DOHH2 (cell line): ENCODE results near the gene FUS.

ENCODE experiments used
- CTCF ChIP-seq: fragments of 200-600 bp; sonication (generic); IDR thresholded peaks from one replicate; pipeline ENCODE4 v1.5.1; 2014; ENCODE audit warnings: antibody characterized with exemption, mild to moderate bottlenecking, low read depth, low read length; ENCODE audit not compliant: poor library complexity, severe bottlenecking
- EZH2phosphoT487 ChIP-seq: fragments of 200-600 bp; sonication (generic); IDR thresholded peaks from 2 replicates; pipeline ENCODE4 v1.6.1; 2017; ENCODE audit warnings: borderline replicate concordance, mild to moderate bottlenecking, antibody characterized with exemption, low read length, moderate library complexity, mixed read lengths

GRCh38 chr16:31185339-31185738 is 5.4 kb downstream of the FUS start:
- TF ChIP-seq CTCF (no peak), EZH2phosphoT487 (no peak)
